Tibial nerve (tissue), 4 donors: Measurements from ENCODE around the gene MOB2. TPM values are rescaled to one million over a fixed set of nuclear protein-coding genes. Genes with fewer than 3 reads are reported as not detected.

Experiments
- DNase-seq, 2 donors: peaks; one replicate each; pipeline ENCODE4 v3.0.0-alpha.2; 2019; ENCODE audit warnings: low spot score in 2 of 2
- H3K27ac ChIP-seq, 4 donors: fragments of 200-600 bp; sonication (generic) in 3 of 4; one replicate each; pipeline ENCODE4 v1.5.1; 2017 to 2019; ENCODE audit warnings: mild to moderate bottlenecking in 1 of 4
- H3K27me3 ChIP-seq, 2 donors: fragments of 200-600 bp; sonication (generic) in 1 of 2; one replicate each; pipeline versions ENCODE4 v1.5.1 to v1.6.0; 2017 to 2019
- H3K36me3 ChIP-seq, 3 donors: fragments of 200-600 bp; sonication (generic); one replicate each; pipeline ENCODE4 v1.5.1; 2018 to 2019
- H3K4me1 ChIP-seq, 4 donors: fragments of 200-600 bp; sonication (generic) in 3 of 4; one replicate each; pipeline ENCODE4 v1.5.1; 2017 to 2019
- H3K4me3 ChIP-seq, 4 donors: fragments of 200-600 bp; sonication (generic) in 3 of 4; one replicate each; pipeline ENCODE4 v1.5.1; 2017 to 2019; ENCODE audit warnings: mild to moderate bottlenecking in 1 of 4, moderate library complexity in 1 of 4
- H3K9me3 ChIP-seq, 4 donors: fragments of 200-600 bp; sonication (generic) in 3 of 4; one replicate each; pipeline ENCODE4 v1.5.1; 2017 to 2019
- EP300 ChIP-seq, 2 donors: sonication (generic); formaldehyde crosslinking; IDR thresholded peaks; one replicate each; pipeline ENCODE4 v1.6.1; 2017; ENCODE audit warnings: antibody characterized with exemption in 2 of 2, mild to moderate bottlenecking in 1 of 2
- POLR2A ChIP-seq, 2 donors: fragments of 450-650 bp; IDR thresholded peaks; one replicate each; pipeline ENCODE4 v1.6.1; 2017; ENCODE audit warnings: antibody characterized with exemption in 2 of 2, mild to moderate bottlenecking in 2 of 2, moderate library complexity in 2 of 2
- WGBS, 2 donors: methylation state at CpG; one replicate each; pipeline ENCODE4 v1.1.5; 2018; 5-methylcytosine and 5-hydroxymethylcytosine counted together
- total RNA-seq, 4 donors: library from RNA; depleted of rRNA; stranded (reverse); fragments of >200 nt; gene quantifications; one replicate each; pipeline ENCODE4 v1.1.0, GENCODE V29; 2016
- TF ChIP-seq, protein P1 (sequence below), 5 experiments: fragments of 200-600 bp in 3 of 5; fragments of 450-650 bp in 2 of 5; sonication (generic) in 3 of 5; IDR thresholded peaks; one replicate each; pipeline ENCODE4 v1.5.1; 2016 to 2019; ENCODE audit warnings: antibody characterized with exemption in 5 of 5, mild to moderate bottlenecking in 3 of 5, moderate library complexity in 2 of 5

MOB2 gene
- total RNA-seq, 4 donors from 2014 or later, result 42.3 to 55.1 (median 46.9) TPM

DNA sequence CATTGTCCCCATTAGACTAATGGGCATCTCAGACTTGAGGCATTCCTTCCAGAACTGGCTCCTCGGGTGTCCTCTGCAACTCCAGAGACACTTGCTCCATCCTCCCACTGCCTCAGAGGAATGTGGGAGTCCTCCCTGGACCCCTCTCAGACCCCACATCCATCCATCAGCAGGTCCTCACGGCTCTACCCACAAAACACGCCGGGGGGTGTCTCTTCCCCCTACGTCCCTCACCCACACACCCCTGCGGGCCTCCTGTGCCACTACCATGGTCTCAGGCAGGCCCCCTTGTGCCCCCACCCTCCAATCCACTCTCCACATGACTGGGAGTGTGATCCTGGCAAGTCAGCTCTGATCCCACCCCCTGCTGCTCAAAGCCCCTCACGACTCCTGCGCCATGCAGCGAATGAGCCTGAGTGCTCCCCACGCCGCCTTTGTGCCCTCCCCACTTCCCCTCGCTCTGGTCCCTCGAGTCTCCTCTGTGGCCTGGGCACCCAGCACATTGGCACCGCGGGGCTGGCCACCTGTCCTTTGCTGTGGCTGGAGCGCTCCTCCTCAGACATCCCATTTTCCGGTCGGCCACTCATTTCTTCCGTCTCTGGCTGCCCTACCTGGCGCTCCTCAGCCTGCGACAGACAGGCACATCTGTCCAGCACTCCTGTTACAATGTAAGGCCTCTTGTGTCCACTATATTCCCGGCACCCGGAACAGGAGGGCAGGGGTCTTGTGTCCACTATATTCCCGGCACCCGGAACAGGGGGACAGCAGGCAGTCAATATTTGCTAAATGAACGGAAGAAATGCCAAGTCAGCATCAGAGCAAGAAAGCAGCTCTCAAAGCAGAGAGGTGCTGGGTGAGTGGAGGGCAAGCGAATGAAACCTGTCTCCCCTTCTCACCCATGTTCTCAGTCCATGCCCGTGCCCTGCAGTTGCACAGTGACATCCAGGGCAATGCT, 14.2 kb upstream of the MOB2 start:
- H3K4me3 ChIP-seq, result no peak overlapping the region

DNA sequence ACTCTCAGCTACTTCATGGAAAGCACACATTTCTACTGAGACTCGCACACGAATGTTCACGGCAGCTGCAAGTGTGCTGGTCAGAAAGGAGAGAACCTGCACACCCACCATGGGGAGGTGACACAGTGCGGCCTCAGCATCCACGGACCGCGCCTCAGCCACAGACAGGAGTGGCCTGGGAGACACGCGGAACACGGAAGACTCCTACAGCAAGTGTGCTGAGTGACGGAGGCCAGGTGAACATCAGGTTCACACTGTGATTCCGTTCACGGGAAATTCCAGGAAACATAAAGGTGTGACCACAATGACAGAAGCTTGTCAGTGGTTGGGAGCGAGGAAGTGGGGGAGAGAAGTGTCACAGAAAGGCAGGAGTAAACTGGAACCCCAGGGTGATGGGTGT, 13.3 kb upstream of the MOB2 start:
- Histone ChIP-seq H3K27me3 (no peaks in the 10 kb centered on the region), H3K9me3 (no peaks in the 10 kb centered on the region), H3K4me1 (peaks cover 0 to 49% (median 21%) of the 10 kb centered on the region in 4 donors), H3K4me3 (no peak overlapping the region), H3K27ac (no peak overlapping the region), H3K36me3 (peaks cover 0 to 19% (median 0%) of the 10 kb centered on the region in 3 donors)
- no peak for DNase-seq
- WGBS, 2 donors, result 94 to 98% methylated on average over 14 of the region's 14 CpGs
- TF ChIP-seq, protein P1, sequence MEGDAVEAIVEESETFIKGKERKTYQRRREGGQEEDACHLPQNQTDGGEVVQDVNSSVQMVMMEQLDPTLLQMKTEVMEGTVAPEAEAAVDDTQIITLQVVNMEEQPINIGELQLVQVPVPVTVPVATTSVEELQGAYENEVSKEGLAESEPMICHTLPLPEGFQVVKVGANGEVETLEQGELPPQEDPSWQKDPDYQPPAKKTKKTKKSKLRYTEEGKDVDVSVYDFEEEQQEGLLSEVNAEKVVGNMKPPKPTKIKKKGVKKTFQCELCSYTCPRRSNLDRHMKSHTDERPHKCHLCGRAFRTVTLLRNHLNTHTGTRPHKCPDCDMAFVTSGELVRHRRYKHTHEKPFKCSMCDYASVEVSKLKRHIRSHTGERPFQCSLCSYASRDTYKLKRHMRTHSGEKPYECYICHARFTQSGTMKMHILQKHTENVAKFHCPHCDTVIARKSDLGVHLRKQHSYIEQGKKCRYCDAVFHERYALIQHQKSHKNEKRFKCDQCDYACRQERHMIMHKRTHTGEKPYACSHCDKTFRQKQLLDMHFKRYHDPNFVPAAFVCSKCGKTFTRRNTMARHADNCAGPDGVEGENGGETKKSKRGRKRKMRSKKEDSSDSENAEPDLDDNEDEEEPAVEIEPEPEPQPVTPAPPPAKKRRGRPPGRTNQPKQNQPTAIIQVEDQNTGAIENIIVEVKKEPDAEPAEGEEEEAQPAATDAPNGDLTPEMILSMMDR (IDR thresholded peaks at IDR 0.05), result no peak
- TF ChIP-seq EP300 (IDR thresholded peaks at IDR 0.05), result no peak
- TF ChIP-seq POLR2A (IDR thresholded peaks at IDR 0.05), result no peak

More for the DNA sequence above, 14.2 kb upstream of the MOB2 start:
- 91 to 92% methylated on average over 27 to 28 of the region's 28 CpGs for WGBS, 2 donors
- peaks cover 0 to 56% (median 21%) of the 10 kb centered on the region in 4 donors for H3K4me1 ChIP-seq
- no peaks in the 10 kb centered on the region for H3K27me3 ChIP-seq
- no peak overlapping the region for H3K27ac ChIP-seq
- TF ChIP-seq EP300 (IDR thresholded peaks at IDR 0.05), result no peak
- no peaks in the 10 kb centered on the region for H3K9me3 ChIP-seq
- no peak for DNase-seq
- peaks cover 0 to 19% (median 0%) of the 10 kb centered on the region in 3 donors for H3K36me3 ChIP-seq

DNA sequence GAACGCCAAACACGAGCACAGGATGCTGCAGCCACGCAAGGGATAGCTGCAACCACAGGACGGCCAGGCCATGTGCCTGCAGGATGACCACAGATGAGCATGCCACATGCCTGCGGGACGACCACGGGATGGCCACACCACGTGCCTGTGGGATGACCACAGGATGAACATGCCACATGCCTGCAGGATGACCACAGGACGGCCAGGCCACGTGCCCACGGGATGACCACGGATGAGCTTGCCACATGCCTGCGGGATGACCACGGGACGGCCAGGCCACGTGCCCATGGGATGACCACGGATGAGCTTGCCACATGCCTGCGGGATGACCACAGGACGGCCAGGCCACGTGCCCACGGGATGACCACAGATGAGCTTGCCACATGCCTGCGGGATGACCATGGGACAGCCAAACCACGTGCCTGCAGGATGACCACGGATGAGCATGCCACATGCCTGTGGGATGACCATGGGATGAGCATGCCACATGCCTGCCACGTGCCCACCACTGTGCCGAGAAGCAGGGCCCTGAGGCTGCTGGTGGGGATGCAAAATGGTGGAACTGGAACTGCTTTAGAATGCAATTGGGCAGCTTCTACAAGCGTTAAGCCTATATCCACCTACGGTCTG, 12.8 kb upstream of the MOB2 start:
- 89% methylated on average over 12 to 23 of the region's 28 CpGs for WGBS, 2 donors
- Histone ChIP-seq H3K27me3 (no peaks in the 10 kb centered on the region), H3K36me3 (peaks cover 0 to 19% (median 0%) of the 10 kb centered on the region in 3 donors), H3K27ac (no peak overlapping the region), H3K4me3 (no peak overlapping the region), H3K9me3 (no peaks in the 10 kb centered on the region), H3K4me1 (peaks cover 0 to 44% (median 17%) of the 10 kb centered on the region in 4 donors)
- no peak for DNase-seq
- TF ChIP-seq POLR2A (IDR thresholded peaks at IDR 0.05) (no peak), EP300 (IDR thresholded peaks at IDR 0.05) (no peak)
- TF ChIP-seq, protein P1 (IDR thresholded peaks at IDR 0.05), result no peak

DNA sequence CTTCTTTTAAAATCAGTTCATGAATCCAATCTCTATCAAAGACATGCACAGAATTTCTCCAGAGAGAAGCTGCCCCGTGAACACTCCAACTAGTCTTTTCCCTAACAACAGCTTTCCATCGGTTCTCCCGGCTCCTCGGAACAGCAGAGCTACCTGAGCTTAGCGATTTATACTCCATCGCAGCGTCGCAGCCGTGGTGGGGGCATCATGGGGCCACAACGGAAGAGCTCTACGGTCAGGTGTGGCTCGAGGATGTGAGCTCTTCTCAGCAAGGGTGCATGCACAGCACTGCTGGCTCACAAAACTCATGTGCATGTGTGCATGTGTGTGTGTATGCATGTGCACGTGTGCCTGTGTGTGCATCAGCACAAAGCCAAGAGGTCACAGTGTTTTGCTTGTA, 11.7 kb upstream of the MOB2 start:
- DNase-seq, result no peak
- Histone ChIP-seq H3K4me1 (peaks cover 0 to 35% (median 9%) of the 10 kb centered on the region in 4 donors), H3K9me3 (peaks cover 0 to 2% (median 0%) of the 10 kb centered on the region in 4 donors), H3K36me3 (peaks cover 0 to 19% (median 0%) of the 10 kb centered on the region in 3 donors), H3K27ac (no peak overlapping the region), H3K27me3 (no peaks in the 10 kb centered on the region), H3K4me3 (no peak overlapping the region)
- TF ChIP-seq, protein P1 (IDR thresholded peaks at IDR 0.05), result no peak
- 92 to 93% methylated on average over 13 of the region's 13 CpGs for WGBS, 2 donors

DNA sequence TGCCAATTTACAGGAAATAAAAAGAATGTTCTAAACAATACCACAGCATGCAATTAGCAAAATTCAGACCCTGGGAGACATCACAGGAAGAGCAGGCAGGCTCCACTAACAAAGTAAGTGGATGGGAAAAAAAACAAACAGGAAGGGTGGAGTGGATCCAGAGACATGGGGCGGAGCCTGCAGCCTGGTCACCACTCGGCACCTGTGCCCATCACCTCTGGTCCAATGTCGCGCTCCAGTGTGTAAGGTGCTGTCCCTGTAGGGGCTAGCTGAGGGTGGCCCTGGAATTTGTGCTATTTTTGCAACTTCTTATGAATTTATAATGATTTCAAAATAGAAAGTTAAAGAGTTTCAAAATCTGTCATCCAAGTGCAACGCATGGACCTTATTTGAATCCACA, 11.0 kb upstream of the MOB2 start:
- TF ChIP-seq, protein P1 (IDR thresholded peaks at IDR 0.05), result no peak
- no peak for TF ChIP-seq POLR2A (IDR thresholded peaks at IDR 0.05)
- no peak for TF ChIP-seq EP300 (IDR thresholded peaks at IDR 0.05)
- H3K4me3 ChIP-seq, result no peak overlapping the region
- no peak overlapping the region for H3K27ac ChIP-seq
- H3K4me1 ChIP-seq, result peaks cover 0 to 30% (median 5%) of the 10 kb centered on the region in 4 donors
- H3K9me3 ChIP-seq, result peaks cover 0 to 2% (median 0%) of the 10 kb centered on the region in 4 donors
- H3K27me3 ChIP-seq, result no peaks in the 10 kb centered on the region
- DNase-seq, result no peak
- WGBS, 2 donors, result 88% methylated on average over 5 of the region's 5 CpGs
- H3K36me3 ChIP-seq, result peaks cover 0 to 19% (median 0%) of the 10 kb centered on the region in 3 donors
